Loucy (cell line): ENCODE measurements around the gene AQP12B.

Source experiments
- CTCF ChIP-seq: fragments of 200-600 bp; sonication (generic); conservative IDR thresholded peaks from 2 replicates; pipeline ENCODE4 v1.5.1; 2014; ENCODE audit warnings: mild to moderate bottlenecking, antibody characterized with exemption, low read length
- EZH2phosphoT487 ChIP-seq: fragments of 200-600 bp; IDR thresholded peaks from 2 replicates; pipeline ENCODE4 v1.6.1; 2018; ENCODE audit warnings: antibody characterized with exemption, mild to moderate bottlenecking, moderate library complexity, borderline replicate concordance

- no peak for TF ChIP-seq CTCF
- TF ChIP-seq EZH2phosphoT487, result no peak
Measured at GRCh38 chr2:240685771-240686371, 3.2 kb upstream of the AQP12B start.
